Inferior parietal cortex (tissue), 1 donor: ENCODE data around the gene TP53TG5.

Experiments used
- DNase-seq: peaks from one replicate; pipeline ENCODE4 v3.0.0-alpha.2; 2016; ENCODE audit errors: extremely low spot score

TP53TG5 gene

DNA sequence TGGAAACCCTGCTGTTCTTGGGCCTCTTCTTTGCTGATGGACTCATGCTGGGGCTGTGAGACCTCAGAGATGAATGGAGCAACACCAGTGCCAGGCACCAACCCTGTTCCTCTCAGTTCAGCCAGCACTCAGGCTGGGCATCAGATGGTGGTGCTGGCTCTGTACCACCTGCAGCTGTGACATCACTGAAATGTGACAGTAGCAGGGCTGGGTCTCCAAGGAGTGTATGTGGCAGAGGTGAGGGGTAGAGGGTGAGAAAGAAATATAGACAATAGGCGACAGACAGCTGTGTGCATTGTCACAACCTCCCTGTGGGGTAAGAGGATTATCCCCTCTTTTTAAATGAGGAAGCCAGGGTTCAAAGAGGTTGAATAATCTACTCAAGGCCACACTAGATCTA is at the start of gene TP53TG5:
TP53TG5 (minus strand) TSS at position 135 of the 400 bp plus-strand sequence; CDS start at position 46, 89 bp downstream.
- DNase-seq, result peak; percentile 39

DNA sequence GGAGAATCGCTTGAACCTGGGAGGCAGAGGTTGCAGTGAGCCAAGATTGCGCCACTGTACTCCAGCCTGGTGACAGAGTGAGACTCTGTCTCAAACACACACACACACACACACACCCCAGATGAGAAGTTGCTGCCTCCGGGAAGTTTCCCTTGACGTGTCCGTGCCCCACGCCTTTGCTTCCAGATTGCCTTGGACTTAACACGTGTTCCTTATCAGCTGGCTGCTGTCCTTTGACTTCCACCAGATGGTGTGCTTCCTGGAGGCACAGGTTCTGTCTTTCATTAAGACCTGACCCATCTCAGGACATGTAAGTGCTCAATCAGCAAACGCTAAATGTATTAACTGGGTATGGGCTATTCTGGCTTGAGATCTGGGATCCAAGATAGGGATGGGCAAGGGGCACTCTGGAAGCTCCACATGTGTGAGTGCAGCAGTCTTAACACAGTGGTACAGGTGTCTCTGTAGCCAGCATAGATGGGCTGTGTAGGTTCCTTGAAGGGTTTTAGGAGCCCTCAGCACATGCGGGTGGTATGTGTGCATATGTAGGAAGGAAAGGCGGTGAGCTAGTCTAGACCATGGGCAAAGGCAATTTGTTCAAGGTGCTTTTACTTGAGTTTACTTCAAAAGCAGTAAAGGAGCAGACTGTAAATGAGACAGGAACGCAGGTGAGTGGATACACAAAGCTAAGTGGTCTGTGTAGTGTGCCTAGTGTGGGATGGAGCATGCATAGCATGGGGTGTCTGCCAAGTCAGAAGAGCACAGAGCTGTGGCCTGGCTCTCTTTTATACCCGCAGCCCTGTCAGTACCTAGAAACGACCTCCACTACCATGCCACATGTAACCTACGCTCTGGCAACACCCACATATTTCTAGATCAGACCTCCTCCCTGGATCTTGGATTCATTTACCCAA is 49.4 kb upstream of the TP53TG5 start:
- DNase-seq, result no peak

DNA sequence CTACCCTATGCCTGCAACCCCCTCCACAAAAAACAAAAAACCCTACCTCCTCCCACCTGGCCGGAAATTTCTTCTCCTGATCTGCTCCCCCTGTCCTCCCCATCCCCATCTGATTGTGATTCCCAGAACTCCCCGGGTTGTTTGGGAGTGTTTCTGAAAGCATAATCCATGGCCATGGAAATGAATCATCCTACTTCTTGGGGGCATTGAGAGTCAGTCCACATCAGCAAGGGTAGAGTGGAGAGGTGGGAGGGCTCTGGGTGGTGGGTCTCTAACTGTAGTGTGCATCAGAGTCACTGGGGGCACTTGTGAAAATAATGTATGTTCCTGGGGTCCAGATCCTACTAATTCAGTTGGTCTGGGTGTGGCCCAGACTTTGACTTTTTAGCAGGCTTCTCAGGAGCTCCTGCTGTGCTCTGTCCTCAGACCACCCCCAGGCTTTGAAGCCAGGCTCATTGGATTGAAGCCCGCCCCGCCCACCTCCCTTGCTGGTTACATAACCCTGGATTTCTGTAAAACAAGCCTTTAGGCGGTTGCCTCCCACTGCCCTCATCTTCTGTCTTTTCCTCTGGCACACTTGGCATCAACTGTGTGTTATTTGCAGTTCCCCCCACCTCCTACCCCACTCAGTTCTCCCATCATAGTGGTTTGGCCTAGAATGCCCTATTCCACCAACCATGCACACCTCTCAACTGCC is 48.3 kb upstream of the TP53TG5 start:
- no peak for DNase-seq

DNA sequence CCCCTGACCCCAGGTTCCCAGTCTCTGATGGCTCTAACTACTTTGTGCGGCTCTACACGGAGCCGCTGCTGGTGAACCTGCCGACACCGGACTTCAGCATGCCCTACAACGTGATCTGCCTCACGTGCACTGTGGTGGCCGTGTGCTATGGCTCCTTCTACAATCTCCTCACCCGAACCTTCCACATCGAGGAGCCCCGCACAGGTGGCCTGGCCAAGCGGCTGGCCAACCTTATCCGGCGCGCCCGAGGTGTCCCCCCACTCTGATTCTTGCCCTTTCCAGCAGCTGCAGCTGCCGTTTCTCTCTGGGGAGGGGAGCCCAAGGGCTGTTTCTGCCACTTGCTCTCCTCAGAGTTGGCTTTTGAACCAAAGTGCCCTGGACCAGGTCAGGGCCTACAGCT is 47.4 kb upstream of the TP53TG5 start:
- no peak for DNase-seq

DNA sequence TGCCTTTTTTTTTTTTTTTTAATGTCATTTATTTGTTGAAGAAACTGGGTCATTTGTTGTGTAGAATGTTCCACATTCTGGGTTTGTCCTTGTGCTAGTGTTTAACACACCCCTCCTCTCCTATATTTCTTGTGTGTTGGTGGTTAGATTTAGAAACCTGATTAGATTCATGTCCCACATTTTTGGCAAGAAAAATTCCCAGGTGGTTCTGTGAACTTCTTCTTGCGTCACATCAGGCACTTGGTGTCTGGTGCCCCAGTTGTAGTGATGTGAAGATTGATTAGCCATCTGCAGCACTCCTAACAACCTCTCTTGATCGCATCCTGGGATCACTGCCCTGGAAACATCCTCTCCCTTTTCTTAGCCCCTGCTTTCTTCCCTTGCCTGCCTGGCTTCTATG is 45.6 kb upstream of the TP53TG5 start:
- no peak for DNase-seq

DNA sequence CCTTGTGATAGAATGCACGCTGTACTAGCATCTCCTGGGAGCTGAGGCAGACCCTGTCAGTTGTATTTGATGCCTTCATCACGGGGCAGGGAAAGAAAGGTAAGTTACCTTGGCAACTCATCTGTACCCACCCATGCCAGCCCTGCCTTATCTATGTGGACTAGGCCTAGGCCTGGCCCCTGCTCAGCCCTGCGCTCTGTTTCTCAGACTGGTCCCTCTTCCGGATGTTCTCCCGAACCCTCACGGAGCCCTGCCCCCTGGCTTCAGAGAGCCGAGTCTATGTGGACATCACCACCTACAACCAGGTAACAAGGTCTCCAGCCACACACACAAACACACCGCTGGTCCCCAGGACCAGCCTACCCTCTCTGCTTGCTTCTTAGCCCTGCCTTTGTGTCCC is 42.0 kb upstream of the TP53TG5 start:
- no peak for DNase-seq

DNA sequence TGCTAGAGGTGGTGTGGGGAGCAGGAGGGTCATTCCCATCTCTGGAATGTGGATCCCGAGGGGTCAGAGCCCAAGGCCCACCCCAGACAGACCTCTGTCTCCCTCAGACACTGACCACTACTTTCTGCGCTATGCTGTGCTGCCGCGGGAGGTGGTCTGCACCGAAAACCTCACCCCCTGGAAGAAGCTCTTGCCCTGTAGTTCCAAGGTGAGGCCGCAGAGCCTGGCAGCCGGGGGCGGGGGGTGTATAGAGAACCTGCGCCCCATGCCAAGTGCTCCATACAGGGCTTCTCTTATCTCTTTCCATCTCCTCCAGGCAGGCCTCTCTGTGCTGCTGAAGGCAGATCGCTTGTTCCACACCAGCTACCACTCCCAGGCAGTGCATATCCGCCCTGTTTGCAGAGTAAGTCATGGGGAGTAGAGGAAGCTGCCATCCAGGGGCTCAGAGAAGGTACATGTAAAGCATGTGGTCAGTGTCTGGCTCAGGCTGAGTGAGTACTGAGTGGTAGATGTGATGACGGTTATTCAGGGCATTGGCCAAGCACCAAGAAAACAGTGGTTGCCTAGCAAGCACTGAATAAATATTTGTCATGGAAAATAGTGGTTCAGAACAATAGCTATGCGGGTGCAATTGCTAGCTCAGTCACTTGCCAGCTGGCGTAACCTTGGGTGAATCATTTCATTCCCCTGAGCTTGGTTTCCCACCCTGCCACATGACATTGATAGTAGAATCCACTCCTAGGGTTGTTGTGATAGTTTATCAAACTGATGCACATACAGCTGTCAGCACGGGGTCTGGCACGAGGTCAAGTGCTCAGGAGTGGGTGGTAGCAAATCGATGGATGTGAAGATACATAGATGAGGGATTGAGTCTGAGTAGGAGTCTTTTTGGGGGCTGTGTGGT is 41.3 kb upstream of the TP53TG5 start:
- DNase-seq, result no peak

DNA sequence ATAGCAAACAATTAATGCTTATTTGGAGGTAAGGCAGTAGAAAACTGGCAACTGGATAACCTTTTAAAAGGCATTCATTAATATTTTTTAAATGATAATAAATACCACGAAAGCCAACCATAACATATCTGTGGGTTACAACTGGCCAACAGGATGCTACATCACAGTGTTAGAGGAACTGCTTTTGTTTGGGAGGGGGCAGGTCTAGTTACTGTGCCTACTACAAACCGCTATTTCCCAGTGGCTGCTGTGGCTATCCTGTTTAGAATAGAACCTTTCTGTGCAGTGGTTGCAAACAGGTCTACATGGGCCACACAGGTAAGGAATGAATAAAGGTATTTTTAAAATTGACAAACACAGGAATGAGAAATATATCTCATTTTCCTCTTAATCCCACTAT is 38.8 kb upstream of the TP53TG5 start:
- DNase-seq, result no peak

DNA sequence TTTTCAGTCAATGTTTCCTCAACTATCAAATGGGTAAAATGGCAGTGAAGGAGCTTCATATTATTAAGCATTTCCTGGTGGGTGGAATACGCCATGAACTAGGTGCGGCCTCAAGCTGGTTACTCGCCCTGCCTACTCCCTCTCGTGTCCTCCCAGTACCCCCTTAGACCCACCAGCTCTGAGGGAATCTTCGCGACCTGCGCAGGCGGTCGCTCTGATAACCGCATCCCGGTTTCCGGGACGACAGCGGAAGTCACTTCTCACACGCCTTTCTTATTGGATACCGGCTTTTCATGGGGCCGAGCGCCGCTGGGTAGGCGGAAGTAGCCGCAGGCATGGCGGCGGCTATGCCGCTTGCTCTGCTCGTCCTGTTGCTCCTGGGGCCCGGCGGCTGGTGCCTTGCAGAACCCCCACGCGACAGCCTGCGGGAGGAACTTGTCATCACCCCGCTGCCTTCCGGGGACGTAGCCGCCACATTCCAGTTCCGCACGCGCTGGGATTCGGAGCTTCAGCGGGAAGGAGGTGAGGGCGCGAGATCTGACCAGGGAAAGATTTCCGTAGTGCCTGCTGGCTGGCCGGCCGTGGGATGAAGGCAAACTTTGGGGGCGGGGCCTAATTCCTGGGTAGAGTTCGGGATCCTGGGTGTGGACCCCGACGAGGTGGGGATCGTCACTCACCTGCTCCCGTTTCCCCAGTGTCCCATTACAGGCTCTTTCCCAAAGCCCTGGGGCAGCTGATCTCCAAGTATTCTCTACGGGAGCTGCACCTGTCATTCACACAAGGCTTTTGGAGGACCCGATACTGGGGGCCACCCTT is 37.9 kb upstream of the TP53TG5 start, which contains the start of gene PIGT:
PIGT (plus strand) TSS at position 320 of the 816 bp plus-strand sequence; CDS start at position 336, 16 bp downstream.
- DNase-seq, result peak; percentile 95

DNA sequence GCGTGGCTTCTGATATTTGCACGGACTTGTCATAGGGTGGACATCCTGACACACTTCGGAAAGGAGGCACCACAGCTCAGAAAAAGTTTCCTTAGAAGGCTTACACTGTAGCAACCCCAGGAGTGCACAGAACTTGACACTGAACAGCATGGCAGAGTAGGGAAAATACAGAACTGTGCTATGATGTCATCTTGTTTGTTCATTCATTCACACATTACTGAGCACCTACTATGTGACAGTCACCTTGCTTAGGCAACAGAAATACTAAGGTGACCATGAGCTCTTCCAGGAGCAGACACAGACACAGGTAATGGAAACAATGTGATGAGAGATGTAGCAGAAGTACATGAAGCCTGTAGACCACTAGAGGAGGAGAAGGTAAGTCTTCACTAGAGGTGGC is 35.4 kb upstream of the TP53TG5 start:
- DNase-seq, result no peak

DNA sequence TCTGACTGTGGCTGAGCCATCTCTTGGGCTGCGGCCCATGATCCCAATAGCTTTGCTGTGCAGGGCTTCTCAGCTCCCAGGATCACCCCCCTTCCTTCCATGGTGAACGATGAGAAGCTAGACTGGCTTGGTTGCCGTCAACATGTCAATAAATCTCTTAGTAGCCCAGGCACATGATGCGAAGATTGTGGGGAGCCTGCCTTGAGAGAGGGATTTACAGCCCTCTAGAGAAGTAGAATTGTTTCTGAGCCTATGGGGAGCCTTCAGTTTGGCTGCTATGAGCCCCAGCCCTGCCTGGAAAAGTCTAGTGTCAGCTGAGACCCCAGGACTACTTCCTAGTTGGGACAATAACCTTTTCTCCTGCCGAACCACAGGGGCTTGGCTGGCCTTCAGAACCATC is 34.5 kb upstream of the TP53TG5 start:
- no peak for DNase-seq

DNA sequence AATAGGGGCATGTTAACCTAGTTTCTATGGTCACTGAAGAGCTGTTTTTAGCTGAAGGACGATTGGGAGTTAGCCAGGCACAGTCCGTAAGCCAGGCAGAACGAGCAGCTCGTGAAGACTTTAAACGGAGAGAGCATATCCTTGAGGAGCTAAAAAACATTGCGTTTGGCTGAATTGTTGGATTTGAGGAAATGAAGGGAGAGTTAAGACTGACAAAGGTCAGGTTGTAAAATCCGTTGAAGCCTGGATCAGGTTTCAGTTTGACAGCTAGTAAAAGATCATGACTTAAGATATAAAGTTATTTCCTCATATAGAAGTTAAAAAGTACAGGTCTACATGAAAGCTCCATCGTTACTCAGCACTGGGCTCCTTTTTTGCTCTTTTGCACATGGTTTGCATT is 32.8 kb upstream of the TP53TG5 start:
- no peak for DNase-seq

DNA sequence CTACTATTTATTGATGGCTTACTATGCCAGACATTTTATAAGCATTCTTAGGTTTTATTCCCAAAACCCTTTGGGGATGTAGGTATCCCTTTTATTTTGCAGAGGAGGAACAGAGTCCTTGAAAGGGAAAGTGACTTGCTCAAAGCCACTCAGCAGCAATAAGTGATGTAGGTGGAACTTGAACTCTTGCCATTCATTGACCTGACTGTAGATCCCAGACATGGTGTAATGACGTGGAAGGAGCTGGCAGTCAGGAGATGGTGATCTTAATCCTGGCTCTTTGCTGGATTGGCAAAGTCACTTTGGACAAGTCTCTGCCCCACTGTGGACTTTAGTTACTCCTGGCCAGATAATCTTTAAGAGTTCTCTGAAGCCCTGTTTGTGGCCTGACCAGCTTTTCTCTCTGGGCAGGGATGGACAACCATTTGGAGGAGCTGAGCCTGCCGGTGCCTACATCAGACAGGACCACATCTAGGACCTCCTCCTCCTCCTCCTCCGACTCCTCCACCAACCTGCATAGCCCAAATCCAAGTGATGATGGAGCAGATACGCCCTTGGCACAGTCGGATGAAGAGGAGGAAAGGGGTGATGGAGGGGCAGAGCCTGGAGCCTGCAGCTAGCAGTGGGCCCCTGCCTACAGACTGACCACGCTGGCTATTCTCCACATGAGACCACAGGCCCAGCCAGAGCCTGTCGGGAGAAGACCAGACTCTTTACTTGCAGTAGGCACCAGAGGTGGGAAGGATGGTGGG is 31.6 kb upstream of the TP53TG5 start:
- DNase-seq, result no peak

DNA sequence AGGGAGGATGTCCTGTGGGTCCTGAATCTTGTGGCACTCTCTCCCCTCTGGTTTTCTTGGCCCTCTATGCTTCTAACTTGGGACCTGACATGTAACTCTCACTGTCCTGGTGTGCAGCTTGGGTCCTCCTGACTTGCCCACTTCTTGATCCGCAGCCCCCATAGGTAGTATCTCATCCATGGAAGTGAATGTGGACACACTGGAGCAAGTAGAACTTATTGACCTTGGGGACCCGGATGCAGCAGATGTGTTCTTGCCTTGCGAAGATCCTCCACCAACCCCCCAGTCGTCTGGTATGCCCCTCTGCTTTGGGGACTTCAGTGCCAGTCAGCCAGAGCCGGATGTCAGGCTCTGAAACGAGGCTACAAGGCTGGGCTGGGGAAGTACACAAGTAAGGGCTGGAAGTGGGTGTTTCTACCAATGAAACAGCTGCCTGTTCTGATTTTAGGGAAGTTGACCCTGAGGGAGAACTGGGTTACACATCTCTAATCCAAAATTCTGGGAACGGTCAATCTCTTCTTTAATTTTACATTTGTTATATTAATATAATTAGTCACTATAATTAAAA is 30.6 kb upstream of the TP53TG5 start:
- no peak for DNase-seq

DNA sequence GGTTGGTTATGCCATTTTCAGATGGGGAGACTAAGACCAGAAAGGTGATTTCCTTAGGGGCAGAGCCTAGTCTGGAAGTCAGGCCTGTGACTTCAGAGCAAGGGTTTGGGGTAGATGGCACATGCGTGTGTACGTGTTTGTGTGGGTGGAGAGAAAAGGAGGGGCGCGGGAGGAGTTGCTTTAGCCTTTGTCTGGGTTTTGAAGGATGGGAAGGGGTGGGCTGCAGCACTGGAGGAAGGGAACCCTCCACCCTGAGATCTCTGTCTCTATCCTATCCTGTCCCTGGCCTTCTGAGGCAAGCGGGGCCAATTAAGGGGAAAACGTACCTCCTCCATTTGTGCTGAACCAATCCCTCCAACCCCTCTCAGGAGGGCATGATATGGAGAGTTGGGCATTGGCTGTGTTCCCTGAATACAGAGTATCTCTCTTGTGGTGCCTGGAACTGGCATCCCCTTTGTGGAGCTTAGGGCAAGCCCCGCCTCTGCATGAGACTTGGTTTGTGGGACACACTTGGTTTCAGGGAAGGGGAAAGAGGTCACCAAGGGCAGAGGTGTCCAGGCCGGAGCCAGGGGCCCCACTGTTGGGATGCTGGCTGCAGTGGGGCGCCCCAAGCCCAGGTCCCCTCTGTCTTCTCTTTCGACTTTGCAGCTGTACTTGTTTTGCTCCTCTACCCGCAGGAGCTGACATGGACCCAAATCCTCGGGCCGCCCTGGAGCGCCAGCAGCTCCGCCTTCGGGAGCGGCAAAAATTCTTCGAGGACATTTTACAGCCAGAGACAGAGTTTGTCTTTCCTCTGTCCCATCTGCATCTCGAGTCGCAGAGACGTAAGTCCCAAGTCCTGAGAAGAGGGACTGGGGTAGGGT is 29.9 kb upstream of the TP53TG5 start, which contains the start of gene DBNDD2:
DBNDD2 (plus strand) TSS at position 507 of the 863 bp plus-strand sequence; CDS start at position 686, 179 bp downstream.
- peak; percentile 83 for DNase-seq

DNA sequence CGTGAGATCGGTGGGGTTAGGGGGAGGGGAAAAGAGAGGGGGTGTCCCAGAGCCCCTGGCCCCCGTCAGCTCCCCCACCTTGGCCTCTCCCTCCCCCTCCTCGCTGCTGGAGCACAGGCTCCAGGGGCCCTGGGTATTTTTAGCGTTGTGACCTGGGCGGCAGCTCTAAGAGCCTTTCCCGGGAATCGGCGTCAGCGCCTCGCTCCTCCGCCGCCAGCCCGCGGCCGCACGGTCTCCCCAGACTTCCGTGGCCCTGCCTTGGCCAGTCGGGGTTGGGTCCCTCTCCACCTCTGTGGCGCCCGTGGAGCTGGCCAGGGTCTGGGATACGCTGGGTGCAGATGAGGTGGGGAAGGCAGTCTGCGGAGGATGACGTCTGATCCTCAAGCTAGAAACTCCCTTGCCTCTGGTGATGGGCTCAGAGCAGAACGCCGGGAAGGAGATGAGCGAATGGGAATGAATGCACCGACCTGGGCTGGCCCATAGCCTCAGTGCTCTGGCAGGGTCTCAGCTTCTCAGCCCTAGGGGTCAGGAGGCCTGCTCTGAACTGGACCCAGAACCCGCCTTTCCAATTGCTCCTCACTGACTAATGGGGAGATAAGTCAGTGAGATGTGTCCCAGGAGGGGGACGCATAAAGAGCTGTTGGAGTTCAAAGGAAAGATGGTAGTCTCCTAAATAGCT is 29.1 kb upstream of the TP53TG5 start:
- DNase-seq, result no peak

DNA sequence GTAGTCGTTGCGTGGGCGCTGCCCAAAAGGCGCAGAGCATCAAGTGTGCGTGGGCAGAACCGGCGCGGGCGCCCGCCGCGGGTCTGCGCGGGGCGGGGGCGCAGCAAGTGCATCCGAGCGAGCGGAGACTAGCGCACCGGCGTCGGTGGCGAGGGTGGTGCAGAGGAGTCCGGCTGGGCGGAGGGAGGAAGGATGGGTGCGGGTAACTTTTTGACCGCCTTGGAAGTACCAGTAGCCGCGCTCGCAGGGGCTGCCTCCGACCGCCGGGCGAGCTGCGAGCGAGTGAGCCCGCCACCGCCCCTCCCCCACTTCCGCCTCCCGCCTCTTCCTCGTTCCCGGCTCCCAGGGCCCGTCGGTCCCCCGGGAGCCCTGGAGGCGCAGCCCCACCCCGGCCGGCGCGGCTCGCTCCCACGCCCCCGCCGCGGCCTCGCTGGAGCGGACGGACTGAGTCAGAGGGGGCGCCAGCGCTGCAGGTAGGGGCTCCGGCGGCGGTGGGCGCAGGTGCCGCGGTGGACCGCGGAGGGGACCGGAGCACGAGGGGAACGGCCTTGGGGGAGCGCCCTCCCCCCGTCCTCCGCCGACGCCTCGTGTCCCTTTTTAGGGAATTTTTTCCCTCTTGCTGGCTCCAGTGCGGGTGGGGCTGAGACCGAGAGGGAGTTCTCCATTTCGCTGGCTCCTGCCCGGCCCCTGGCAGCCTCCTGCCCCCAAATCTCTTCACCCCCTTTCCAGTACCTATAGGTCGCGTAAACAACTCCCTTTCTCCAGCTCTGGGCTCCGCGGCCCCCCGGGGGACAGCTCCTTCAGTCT is 28.3 kb upstream of the TP53TG5 start:
- DNase-seq, result no peak
